ENCODE measurements around the gene TP73.
"Not testable (repeated sequence)": the region's sequence is repeated elsewhere in the genome, so short reads cannot be mapped to it uniquely, and the experiment has no call there.

Gene TP73

GRCh38 chr1:3711780-3712451 is 59.6 kb downstream of the TP73 start:
- in situ Hi-C loops (cut with HindIII; ENCODE audit: low pct_ligation_motif_present, low pct_unique_long_range_greater_than_20kb, low sequenced_read_pairs): no loop called here
- DNase-seq: no peak

- DNase-seq: no peak
- in situ Hi-C loops (cut with HindIII; ENCODE audit: low pct_ligation_motif_present, low pct_unique_long_range_greater_than_20kb, low sequenced_read_pairs): no loop called here
Observed at GRCh38 chr1:3712573-3713535, 60.5 kb downstream of the TP73 start.

GRCh38 chr1:3713840-3714239 is 61.5 kb downstream of the TP73 start:
- DNase-seq: no peak
- in situ Hi-C loops (cut with HindIII; ENCODE audit: low pct_ligation_motif_present, low pct_unique_long_range_greater_than_20kb, low sequenced_read_pairs): no loop called here

GRCh38 chr1:3714284-3714741 is 62.0 kb downstream of the TP73 start:
- in situ Hi-C loops (cut with HindIII; ENCODE audit: low pct_ligation_motif_present, low pct_unique_long_range_greater_than_20kb, low sequenced_read_pairs): no loop called here
- no peak for DNase-seq

GRCh38 chr1:3714814-3715213 is 62.5 kb downstream of the TP73 start:
- in situ Hi-C loops (cut with HindIII; ENCODE audit: low pct_ligation_motif_present, low pct_unique_long_range_greater_than_20kb, low sequenced_read_pairs): no loop called here
- no peak for DNase-seq

- in situ Hi-C loops (cut with HindIII; ENCODE audit: low pct_ligation_motif_present, low pct_unique_long_range_greater_than_20kb, low sequenced_read_pairs): no loop called here
- no peak for DNase-seq
Observed at GRCh38 chr1:3716351-3716750, 64.0 kb downstream of the TP73 start.

GRCh38 chr1:3717041-3717714 is 64.9 kb downstream of the TP73 start:
- DNase-seq: no peak
- in situ Hi-C loops (cut with HindIII; ENCODE audit: low pct_ligation_motif_present, low pct_unique_long_range_greater_than_20kb, low sequenced_read_pairs): no loop called here

- no peak for DNase-seq
- in situ Hi-C loops (cut with HindIII; ENCODE audit: low pct_ligation_motif_present, low pct_unique_long_range_greater_than_20kb, low sequenced_read_pairs): no loop called here
Observed at GRCh38 chr1:3717715-3718601, 65.6 kb downstream of the TP73 start.

GRCh38 chr1:3718764-3719163 is 66.4 kb downstream of the TP73 start:
- in situ Hi-C loops (cut with HindIII; ENCODE audit: low pct_ligation_motif_present, low pct_unique_long_range_greater_than_20kb, low sequenced_read_pairs): no loop called here
- no peak for DNase-seq

- in situ Hi-C loops (cut with HindIII; ENCODE audit: low pct_ligation_motif_present, low pct_unique_long_range_greater_than_20kb, low sequenced_read_pairs): no loop called here
- no peak for DNase-seq
Observed at GRCh38 chr1:3721955-3722465, 69.7 kb downstream of the TP73 start.

- in situ Hi-C loops (cut with HindIII; ENCODE audit: low pct_ligation_motif_present, low pct_unique_long_range_greater_than_20kb, low sequenced_read_pairs): no loop called here
- no peak for DNase-seq
Observed at GRCh38 chr1:3722846-3723245, 70.5 kb downstream of the TP73 start.

GRCh38 chr1:3724416-3725030 is 72.2 kb downstream of the TP73 start:
- in situ Hi-C loops (cut with HindIII; ENCODE audit: low pct_ligation_motif_present, low pct_unique_long_range_greater_than_20kb, low sequenced_read_pairs): not testable (repeated sequence)
- DNase-seq: peak; percentile 53

GRCh38 chr1:3725366-3725765 is 73.0 kb downstream of the TP73 start:
- no peak for DNase-seq
- in situ Hi-C loops (cut with HindIII; ENCODE audit: low pct_ligation_motif_present, low pct_unique_long_range_greater_than_20kb, low sequenced_read_pairs): no loop called here

- in situ Hi-C loops (cut with HindIII; ENCODE audit: low pct_ligation_motif_present, low pct_unique_long_range_greater_than_20kb, low sequenced_read_pairs): no loop called here
- no peak for DNase-seq
Observed at GRCh38 chr1:3727042-3727824, 74.9 kb downstream of the TP73 start.

- in situ Hi-C loops (cut with HindIII; ENCODE audit: low pct_ligation_motif_present, low pct_unique_long_range_greater_than_20kb, low sequenced_read_pairs): no loop called here
Observed at GRCh38 chr1:3727825-3728776, 75.8 kb downstream of the TP73 start.

More at GRCh38 chr1:3727825-3728776, 75.8 kb downstream of the TP73 start:
- DNase-seq: no peak

Data from ACHN (cell line).